GM18870 (cell line): ENCODE measurements around the gene DPYSL3.
A peak's percentile ranks its signal among the peaks of the same experiment; 100 is the strongest.

Source experiments
- ATAC-seq: cut with Tn5 transposase; IDR thresholded peaks from one replicate; pipeline ENCODE4 v1.9.1; 2021; ENCODE audit warnings: moderate library complexity; ENCODE audit not compliant: unreplicated experiment

DPYSL3 gene

GRCh38 chr5:147515269-147515668, 5.4 kb upstream of the DPYSL3 start:
- ATAC-seq, result no peak

GRCh38 chr5:147512659-147513379, 3.0 kb upstream of the DPYSL3 start:
- ATAC-seq, result no peak

- no peak for ATAC-seq
Measured at GRCh38 chr5:147510885-147511284, 1.0 kb upstream of the DPYSL3 start.

GRCh38 chr5:147509041-147509709, 693 bp downstream of the DPYSL3 start:
- ATAC-seq, result no peak

- no peak for ATAC-seq
Measured at GRCh38 chr5:147508711-147509040, 1.2 kb downstream of the DPYSL3 start.

- no peak for ATAC-seq
Measured at GRCh38 chr5:147507480-147508126, 2.3 kb downstream of the DPYSL3 start.

GRCh38 chr5:147504535-147504934, 5.3 kb downstream of the DPYSL3 start:
- ATAC-seq, result no peak

- no peak for ATAC-seq
Measured at GRCh38 chr5:147504011-147504410, 5.9 kb downstream of the DPYSL3 start.

- ATAC-seq, result no peak
Measured at GRCh38 chr5:147490989-147491388, 18.9 kb downstream of the DPYSL3 start.

- ATAC-seq, result no peak
Measured at GRCh38 chr5:147487031-147487750, 22.7 kb downstream of the DPYSL3 start.

GRCh38 chr5:147485814-147486213, 24.1 kb downstream of the DPYSL3 start:
- no peak for ATAC-seq

- ATAC-seq, result no peak
Measured at GRCh38 chr5:147485046-147485445, 24.8 kb downstream of the DPYSL3 start.

- no peak for ATAC-seq
Measured at GRCh38 chr5:147484708-147485020, 25.2 kb downstream of the DPYSL3 start.

GRCh38 chr5:147483961-147484707, 25.7 kb downstream of the DPYSL3 start:
- no peak for ATAC-seq

GRCh38 chr5:147483188-147483790, 26.6 kb downstream of the DPYSL3 start:
- ATAC-seq, result no peak

GRCh38 chr5:147482706-147483180, 27.1 kb downstream of the DPYSL3 start:
- ATAC-seq, result no peak

- ATAC-seq, result peak; percentile 83
Measured at GRCh38 chr5:147481874-147482705, 27.8 kb downstream of the DPYSL3 start.

- no peak for ATAC-seq
Measured at GRCh38 chr5:147481376-147481775, 28.5 kb downstream of the DPYSL3 start.

GRCh38 chr5:147479949-147480348, 29.9 kb downstream of the DPYSL3 start:
- no peak for ATAC-seq

GRCh38 chr5:147479444-147479843, 30.4 kb downstream of the DPYSL3 start:
- ATAC-seq, result no peak
